Mononuclear cell (primary cell): ENCODE results near the gene LRMDA. TPM values are rescaled to one million over a fixed set of nuclear protein-coding genes. Genes with fewer than 3 reads are reported as not detected.

Source experiments
- H3K27me3 ChIP-seq: 2 replicates; pipeline ENCODE4 v1.6.0; 2011; ENCODE audit warnings: low read length, control low read depth; ENCODE audit not compliant: insufficient read depth
- H3K4me1 ChIP-seq: 2 replicates; pipeline ENCODE4 v1.5.1; 2011; ENCODE audit warnings: mild to moderate bottlenecking, low read length, control low read depth; ENCODE audit not compliant: insufficient read depth
- H3K4me3 ChIP-seq: 2 replicates; pipeline ENCODE4 v1.5.1; 2011; ENCODE audit warnings: mild to moderate bottlenecking, low read length, moderate library complexity
- H3K9me3 ChIP-seq: 2 replicates; pipeline ENCODE4 v1.5.1; 2011; ENCODE audit warnings: low read depth, mild to moderate bottlenecking, control low read depth, low read length
- total RNA-seq: library from RNA; depleted of rRNA; stranded (reverse); fragments of >200 nt; gene quantifications from one replicate; pipeline ENCODE4 v1.2.3, GENCODE V29; 2012

The LRMDA gene
- total RNA-seq, 1 donor = 7.6 TPM

DNA sequence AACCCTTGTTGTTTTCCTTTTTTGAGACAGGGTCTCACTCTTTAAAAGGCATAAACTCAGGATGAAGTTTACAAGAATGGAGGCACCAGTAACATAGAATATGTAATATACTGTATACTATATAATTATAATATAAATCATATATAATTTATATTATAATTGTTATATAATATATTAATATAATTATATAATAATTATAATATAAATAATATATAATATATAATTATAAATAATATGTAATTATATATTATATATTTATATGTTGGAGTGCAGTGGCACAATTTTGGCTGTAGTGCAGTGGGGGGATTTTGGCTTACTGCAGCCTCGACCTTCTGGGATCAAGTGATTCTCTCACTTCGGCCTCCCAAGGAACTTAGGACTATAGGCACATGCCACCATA is 96.1 kb downstream of the LRMDA start:
- Histone ChIP-seq H3K4me1 (peaks cover 47% of the 10 kb centered on the region), H3K4me3 (no peak overlapping the region), H3K9me3 (no peaks in the 10 kb centered on the region), H3K27me3 (no peaks in the 10 kb centered on the region)

DNA sequence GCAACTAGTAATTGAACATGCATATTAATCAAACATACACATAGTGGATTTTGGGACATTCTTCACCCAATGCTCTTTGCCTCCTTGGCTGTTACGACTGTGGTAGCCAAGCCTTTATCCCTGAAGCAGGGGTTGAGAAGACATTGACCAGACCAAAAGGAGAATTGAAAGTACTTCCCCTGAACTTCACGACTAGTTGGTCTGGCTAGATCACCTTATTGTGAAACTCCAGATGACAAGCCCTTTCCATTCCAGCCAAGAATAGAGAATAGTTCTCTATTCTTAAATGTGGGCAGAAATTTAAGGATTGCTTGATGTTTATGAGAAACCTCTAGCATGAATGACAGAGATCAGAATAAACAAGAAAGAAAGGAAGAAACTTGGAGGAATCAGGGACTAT is 97.0 kb downstream of the LRMDA start:
- no peaks in the 10 kb centered on the region for H3K9me3 ChIP-seq
- peaks cover 41% of the 10 kb centered on the region for H3K4me1 ChIP-seq
- no peak overlapping the region for H3K4me3 ChIP-seq
- H3K27me3 ChIP-seq = no peaks in the 10 kb centered on the region

DNA sequence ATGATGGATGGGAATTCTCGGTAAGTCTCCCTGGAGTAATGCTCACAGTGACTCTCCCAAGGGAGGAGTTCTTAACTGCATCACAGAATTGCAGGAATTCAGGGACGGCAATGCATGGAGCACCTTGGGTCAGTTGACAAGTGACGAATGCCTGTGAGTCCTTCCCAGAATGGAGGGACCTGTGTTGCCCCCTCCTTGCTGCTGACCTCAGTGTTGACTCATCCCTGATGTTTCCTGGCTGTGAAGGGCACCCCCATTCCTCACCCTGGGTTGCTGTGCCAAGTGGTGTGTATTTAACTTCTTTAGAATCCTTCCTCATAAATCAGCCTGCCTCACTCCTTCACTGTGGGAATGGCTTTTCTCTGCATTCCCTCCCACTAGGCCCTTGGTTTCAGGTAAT is 98.9 kb downstream of the LRMDA start:
- H3K4me3 ChIP-seq = no peak overlapping the region
- H3K4me1 ChIP-seq = peaks cover 41% of the 10 kb centered on the region
- no peaks in the 10 kb centered on the region for H3K9me3 ChIP-seq
- H3K27me3 ChIP-seq = no peaks in the 10 kb centered on the region

DNA sequence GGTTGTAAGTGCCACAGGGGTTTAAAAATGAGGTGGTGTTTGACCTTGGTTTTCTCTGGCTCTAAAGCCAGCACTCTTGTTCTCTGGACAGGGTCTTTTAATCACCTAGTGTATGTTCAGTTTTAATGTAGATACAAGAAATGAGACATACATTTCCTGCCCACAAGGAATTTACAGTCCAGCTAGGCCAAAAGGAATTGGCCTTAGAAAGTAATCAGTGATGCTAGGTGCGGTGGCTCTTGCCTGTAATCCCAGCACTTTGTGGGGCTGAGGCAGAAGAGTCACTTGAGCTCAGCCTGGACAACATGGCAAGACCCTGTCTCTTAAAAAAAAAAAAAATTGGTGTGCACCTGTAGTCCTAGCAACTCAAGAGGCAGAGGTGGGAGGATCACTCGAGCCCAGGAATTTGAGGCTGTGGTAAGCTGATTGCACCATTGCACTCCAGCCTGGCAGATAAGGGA is 100.2 kb downstream of the LRMDA start:
- Histone ChIP-seq H3K4me1 (peaks cover 41% of the 10 kb centered on the region), H3K9me3 (no peaks in the 10 kb centered on the region), H3K27me3 (no peaks in the 10 kb centered on the region), H3K4me3 (no peak overlapping the region)

DNA sequence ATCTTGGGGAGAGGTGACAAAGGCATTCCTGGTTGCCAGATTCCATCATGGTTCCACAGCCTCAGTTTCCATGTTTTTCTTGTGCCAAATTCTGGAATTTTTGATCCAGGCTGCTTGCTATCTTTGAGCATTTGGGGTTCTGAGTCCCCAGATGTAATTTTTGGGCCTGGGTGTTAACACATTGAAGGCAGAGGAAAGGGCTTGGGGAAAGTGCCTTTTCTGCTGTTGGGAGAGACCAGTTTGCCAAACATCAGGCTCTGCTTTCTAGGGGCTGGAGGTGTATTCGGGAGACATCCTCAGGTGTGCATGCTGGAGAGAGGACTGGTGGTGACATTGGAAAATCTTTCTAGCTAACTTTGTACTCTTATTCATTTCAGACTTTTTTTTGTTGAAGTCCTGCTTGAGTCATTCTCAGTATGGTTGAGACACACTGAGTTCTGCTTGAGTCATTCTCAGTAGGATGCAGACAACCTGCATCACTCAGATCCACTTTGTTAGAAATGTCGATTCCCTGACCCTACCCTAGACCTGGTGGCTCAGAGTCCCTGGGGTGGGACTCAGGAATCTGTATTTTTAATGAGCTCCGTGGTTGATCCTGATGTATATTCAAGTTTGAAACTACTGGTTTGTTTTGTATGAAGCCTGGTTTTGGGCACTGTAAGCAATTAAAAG is 101.0 kb downstream of the LRMDA start:
- Histone ChIP-seq H3K4me1 (peaks cover 41% of the 10 kb centered on the region), H3K4me3 (no peak overlapping the region), H3K27me3 (no peaks in the 10 kb centered on the region), H3K9me3 (no peaks in the 10 kb centered on the region)

DNA sequence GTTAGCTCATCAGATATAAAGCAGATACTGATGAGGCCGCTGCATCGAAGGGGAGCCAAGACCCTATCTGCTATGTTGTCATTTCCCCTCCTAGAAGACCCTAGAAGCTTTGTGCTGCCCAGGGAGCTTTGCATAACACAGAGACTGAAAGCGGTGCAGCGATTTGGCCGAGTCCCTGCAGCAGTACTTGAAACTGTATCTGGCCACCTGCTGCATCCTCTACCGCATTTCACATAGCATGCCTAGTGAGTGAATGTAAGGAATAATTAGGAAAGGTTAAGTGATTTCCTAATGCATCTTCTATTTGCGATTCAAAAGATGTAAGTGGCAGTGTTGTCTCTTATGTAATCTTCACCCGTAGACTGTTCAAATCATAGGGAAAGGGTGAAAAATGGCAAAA is 106.7 kb downstream of the LRMDA start:
- no peaks in the 10 kb centered on the region for H3K4me1 ChIP-seq
- H3K4me3 ChIP-seq = no peak overlapping the region
- H3K27me3 ChIP-seq = no peaks in the 10 kb centered on the region
- H3K9me3 ChIP-seq = no peaks in the 10 kb centered on the region

DNA sequence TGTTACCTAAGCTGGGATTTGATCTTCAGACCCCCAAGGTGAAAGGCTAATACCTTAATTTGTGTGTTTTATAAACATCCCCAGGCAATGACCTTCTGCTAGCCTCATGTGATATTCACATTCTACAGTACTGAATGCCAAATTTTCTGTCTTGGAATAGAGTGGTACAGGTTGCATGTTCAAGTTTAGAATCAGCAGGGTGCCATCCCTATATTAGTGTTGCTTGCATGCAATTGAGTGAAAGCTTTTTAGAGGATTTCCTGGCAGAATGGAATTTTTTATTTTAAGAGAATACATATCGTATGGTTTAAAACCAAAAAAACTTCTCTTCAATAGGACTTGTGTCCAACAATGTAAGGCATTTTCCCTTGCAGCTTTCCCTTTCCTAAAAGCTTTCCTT is 107.3 kb downstream of the LRMDA start:
- no peaks in the 10 kb centered on the region for H3K9me3 ChIP-seq
- no peak overlapping the region for H3K4me3 ChIP-seq
- peaks cover 2% of the 10 kb centered on the region for H3K4me1 ChIP-seq
- H3K27me3 ChIP-seq = no peaks in the 10 kb centered on the region

DNA sequence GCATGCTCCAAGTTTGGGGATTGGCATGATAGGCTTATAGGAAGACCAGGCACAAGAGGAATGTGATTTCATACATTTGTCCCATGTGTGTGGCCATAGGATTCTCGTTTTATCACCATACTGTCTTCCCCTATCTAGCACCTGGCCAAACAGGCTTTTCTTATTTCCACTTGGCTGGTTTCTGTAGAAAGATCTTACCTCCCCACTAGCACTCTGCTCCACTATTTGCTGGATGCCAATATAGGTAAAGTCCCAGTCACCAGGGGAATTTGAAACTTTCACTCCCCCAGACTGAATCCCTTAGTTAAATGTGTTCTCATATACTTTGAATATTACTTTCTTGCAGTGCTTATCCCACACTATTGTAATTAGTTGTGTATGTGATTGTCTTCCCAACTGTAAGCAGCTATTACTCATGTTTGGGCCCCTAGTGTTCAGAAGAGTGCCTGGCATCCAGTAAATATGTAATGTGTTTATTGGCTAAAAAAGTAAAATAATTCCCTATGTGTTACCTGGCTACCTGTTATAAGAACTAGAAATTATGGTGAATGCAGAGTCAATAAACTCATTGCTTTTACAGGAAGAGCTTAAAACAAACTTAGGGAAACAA is 109.0 kb downstream of the LRMDA start:
- H3K27me3 ChIP-seq = no peaks in the 10 kb centered on the region
- no peak overlapping the region for H3K4me3 ChIP-seq
- peaks cover 7% of the 10 kb centered on the region for H3K4me1 ChIP-seq
- H3K9me3 ChIP-seq = no peaks in the 10 kb centered on the region

DNA sequence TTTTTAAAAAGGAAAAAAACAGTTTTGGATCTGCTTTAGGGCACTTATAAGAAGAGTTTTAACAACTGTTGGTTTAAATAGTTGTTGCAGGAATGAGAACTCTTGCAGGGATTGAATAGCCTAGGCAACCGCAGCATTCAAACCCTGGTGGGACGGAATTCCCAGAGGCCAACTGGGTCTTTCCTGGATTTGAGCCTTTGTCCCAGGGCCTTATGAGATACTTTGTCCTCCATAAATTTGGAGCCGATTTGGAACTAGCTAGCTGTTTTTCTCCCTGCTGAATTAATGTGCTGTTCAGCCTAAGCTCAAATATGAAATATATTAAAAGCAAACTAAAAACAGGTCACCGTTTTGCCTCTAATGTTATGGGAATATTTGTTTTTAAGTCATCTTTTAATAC is 109.6 kb downstream of the LRMDA start:
- Histone ChIP-seq H3K4me1 (peaks cover 7% of the 10 kb centered on the region), H3K4me3 (no peak overlapping the region), H3K9me3 (no peaks in the 10 kb centered on the region), H3K27me3 (no peaks in the 10 kb centered on the region)

DNA sequence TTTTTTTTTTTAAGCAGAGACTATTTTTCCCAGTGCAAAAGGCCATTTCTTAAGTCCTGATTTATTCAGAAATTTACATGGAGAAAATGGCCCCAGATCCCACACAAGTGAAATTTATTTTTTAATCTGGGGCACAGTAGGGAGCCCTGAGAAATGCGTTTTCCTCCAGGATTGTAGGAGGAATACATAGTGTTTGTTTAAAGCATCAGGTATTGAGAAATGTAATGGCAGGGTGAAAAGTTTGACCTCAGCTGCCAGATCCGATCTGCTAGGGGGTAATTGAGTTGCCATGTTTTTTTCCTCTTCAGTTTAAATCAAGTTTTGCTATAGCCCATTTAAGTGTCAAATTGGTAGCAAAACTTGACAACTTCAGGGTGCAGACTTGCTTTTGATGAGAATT is 110.0 kb downstream of the LRMDA start:
- Histone ChIP-seq H3K27me3 (no peaks in the 10 kb centered on the region), H3K4me1 (peaks cover 7% of the 10 kb centered on the region), H3K4me3 (no peak overlapping the region), H3K9me3 (no peaks in the 10 kb centered on the region)

DNA sequence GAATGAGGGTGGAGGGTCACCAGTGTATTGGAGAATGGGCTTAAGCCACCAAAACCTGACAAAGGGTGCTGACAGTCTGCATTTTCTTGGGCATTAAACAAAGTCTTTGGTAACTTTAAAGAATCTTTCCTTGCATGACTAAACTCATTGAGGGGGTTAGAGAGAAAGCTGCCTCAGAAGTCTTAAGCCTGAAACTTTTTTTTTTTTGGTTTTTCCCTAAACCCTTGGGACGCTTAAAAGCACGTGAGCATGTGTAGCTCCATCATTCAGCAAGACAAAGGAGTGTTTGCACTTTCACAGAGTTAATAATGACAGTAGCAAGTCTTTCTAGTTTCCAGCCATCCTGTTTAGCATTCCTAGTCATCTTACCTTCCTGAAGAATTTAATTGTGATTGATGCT is 110.7 kb downstream of the LRMDA start:
- Histone ChIP-seq H3K9me3 (no peaks in the 10 kb centered on the region), H3K27me3 (no peaks in the 10 kb centered on the region), H3K4me3 (no peak overlapping the region), H3K4me1 (peaks cover 8% of the 10 kb centered on the region)

DNA sequence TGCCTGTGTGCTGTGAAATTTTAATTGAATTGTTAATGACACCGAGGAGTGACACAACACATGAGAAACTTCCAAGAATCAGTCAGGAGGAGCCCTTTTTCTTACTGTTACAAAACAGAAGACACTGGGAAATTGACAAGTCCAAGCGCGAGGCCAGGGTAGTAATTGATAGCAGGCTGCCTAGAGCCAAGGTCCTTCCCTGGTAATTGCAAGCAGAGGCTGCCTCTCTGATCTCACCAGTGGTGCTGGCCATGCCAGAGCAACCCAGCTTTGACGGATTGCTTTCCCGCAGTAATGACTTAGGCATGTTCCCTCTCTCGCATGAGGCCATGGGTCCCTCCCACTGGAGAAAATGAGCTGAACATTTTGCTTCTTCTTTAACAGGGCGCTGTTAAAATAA is 111.5 kb downstream of the LRMDA start:
- Histone ChIP-seq H3K4me3 (no peak overlapping the region), H3K27me3 (no peaks in the 10 kb centered on the region), H3K4me1 (peaks cover 12% of the 10 kb centered on the region), H3K9me3 (no peaks in the 10 kb centered on the region)

DNA sequence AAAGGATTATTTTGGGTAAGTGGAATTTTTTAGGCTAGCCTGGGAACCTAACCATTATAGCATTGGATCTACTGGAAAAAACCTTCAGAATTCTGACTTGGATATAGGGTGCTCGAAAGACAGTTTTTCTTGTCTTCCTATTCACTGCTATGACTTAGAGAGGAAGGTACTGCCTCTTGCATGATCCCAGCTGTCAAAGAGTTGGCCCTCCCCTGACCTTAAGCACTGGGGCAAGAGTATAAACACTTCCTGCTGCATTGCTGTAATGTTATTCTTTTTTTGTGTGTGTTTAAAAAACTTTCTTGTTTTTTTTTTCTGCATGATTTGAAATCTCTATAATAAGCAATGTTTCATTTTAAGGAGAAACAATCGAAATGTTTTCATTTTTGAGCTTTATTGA is 113.0 kb downstream of the LRMDA start:
- Histone ChIP-seq H3K9me3 (no peaks in the 10 kb centered on the region), H3K27me3 (no peaks in the 10 kb centered on the region), H3K4me1 (peaks cover 16% of the 10 kb centered on the region)

DNA sequence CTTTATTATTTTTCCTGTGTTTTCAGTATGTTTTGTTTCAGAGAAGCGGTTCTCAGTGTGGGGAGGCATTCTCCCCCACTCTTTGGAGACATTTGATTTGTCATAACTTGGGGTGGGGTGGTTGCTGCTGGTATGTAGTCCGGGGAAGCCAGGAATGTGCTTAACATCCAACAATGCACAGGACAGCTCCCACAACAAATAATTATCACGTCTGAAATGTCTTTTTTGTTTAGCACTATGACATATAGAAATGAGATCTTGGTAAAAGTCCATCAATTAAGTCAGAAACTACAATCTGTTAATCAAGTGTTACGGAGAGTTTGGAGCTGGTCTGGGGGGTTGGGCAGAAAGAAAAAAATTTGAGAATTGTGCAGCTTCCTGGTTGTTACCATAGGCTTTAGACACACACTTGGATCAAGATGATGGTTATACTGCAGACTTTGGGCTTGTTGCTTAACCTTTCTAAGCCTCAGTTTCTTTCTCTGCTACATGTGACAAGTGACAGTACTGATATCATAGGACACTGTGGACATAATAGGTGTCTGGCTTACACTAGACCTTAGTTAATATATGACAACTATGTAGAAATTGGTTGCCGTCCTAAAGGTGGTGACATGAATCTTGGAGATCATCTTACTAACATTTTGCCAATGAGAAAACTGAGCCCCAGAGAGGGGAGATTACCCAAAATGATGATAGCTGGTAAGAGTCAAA is 113.7 kb downstream of the LRMDA start:
- peaks cover 16% of the 10 kb centered on the region for H3K4me1 ChIP-seq
- no peak overlapping the region for H3K4me3 ChIP-seq
- no peaks in the 10 kb centered on the region for H3K9me3 ChIP-seq
- no peaks in the 10 kb centered on the region for H3K27me3 ChIP-seq

More for the DNA sequence above, 113.0 kb downstream of the LRMDA start:
- H3K4me3 ChIP-seq = no peak overlapping the region

DNA sequence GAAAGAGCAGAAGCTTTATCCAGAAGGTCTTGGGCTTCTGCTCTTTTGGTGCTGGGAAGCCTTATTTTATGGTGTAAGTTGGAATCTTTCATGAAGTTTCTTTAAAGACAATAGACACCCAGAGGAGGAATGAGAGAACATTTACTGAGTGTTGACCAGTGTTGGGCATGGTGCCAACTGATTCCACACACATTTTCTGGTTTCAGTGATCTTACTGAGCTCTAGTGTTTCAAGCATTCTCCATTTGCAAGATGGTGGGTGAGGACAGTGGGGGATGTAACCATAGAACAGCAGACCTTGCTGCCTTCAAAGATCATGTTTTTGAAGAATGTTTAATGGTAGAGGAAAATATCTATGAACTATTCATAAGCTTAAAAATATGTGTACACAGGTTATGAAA is 114.6 kb downstream of the LRMDA start:
- Histone ChIP-seq H3K27me3 (no peaks in the 10 kb centered on the region), H3K4me3 (no peak overlapping the region), H3K9me3 (no peaks in the 10 kb centered on the region), H3K4me1 (peaks cover 16% of the 10 kb centered on the region)
